Measurements from ENCODE around the gene ETNK2.

DNA sequence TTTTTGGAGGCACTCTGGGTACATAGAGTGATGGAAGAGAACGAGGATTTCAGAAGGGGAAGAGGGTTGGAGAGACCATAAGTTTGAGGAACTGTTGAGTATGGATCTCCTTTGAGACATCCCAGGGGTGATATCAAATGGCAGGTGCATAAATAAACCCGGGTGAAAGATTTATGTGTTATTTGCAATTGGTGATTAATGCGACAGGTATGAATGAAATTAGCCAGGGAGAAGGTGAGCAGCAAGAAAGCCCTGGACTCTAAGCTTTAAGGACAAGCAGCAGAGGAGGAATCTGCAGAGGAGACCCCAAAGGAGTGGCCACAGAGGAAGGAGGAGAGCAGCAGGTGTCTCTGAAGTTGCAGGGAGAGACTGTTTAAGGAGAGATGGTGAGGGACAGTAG is 23.1 kb upstream of the ETNK2 start:
- TF ChIP-seq, protein P1, sequence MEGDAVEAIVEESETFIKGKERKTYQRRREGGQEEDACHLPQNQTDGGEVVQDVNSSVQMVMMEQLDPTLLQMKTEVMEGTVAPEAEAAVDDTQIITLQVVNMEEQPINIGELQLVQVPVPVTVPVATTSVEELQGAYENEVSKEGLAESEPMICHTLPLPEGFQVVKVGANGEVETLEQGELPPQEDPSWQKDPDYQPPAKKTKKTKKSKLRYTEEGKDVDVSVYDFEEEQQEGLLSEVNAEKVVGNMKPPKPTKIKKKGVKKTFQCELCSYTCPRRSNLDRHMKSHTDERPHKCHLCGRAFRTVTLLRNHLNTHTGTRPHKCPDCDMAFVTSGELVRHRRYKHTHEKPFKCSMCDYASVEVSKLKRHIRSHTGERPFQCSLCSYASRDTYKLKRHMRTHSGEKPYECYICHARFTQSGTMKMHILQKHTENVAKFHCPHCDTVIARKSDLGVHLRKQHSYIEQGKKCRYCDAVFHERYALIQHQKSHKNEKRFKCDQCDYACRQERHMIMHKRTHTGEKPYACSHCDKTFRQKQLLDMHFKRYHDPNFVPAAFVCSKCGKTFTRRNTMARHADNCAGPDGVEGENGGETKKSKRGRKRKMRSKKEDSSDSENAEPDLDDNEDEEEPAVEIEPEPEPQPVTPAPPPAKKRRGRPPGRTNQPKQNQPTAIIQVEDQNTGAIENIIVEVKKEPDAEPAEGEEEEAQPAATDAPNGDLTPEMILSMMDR (IDR thresholded peaks at IDR 0.05): no peak
- no peak for TF ChIP-seq EZH2 (IDR thresholded peaks at IDR 0.05)

All from neural progenitor cell (in vitro differentiated cells).